Hypothalamus (tissue), 51 donors: ENCODE measurements around the gene PCK2.

Experiments used
- DNase-seq, 51 donors: peaks; one replicate each; lab custom pipeline; 2025; lab: John Stamatoyannopoulos, UW

Gene PCK2

GRCh38 chr14:24149302-24149969 is 55.3 kb downstream of the PCK2 start:
- no peak for DNase-seq

GRCh38 chr14:24150061-24150460 is 56.0 kb downstream of the PCK2 start:
- no peak for DNase-seq

GRCh38 chr14:24150567-24150966 is 56.5 kb downstream of the PCK2 start:
- DNase-seq: no peak

- no peak for DNase-seq
These were observed 56.9 kb downstream of the PCK2 start for GRCh38 chr14:24150993-24151392.

- DNase-seq: no peak
These were observed 57.4 kb downstream of the PCK2 start for GRCh38 chr14:24151404-24152080.
